Gastrocnemius medialis (tissue), 4 donors: ENCODE results near the gene HIP1R.
A peak's percentile ranks its signal among the peaks of the same experiment; 100 is the strongest.

Source experiments
- POLR2A ChIP-seq, 2 donors: fragments of 450-650 bp; IDR thresholded peaks; one replicate each; pipeline ENCODE4 v1.6.1; 2017; ENCODE audit warnings: antibody characterized with exemption in 2 of 2, mild to moderate bottlenecking in 2 of 2, moderate library complexity in 2 of 2
- TF ChIP-seq, protein P1 (sequence below), 5 experiments: fragments of 450-650 bp in 3 of 5; fragments of 200-600 bp in 2 of 5; sonication (generic) in 2 of 5; IDR thresholded peaks in 4 of 5; conservative IDR thresholded peaks in 1 of 5; 1 replicate in 4 of 5; 2 replicates in 1 of 5; pipeline ENCODE4 v1.5.1; 2016 to 2019; ENCODE audit warnings: antibody characterized with exemption in 5 of 5, mild to moderate bottlenecking in 3 of 5, moderate library complexity in 3 of 5

- TF ChIP-seq, protein P1, sequence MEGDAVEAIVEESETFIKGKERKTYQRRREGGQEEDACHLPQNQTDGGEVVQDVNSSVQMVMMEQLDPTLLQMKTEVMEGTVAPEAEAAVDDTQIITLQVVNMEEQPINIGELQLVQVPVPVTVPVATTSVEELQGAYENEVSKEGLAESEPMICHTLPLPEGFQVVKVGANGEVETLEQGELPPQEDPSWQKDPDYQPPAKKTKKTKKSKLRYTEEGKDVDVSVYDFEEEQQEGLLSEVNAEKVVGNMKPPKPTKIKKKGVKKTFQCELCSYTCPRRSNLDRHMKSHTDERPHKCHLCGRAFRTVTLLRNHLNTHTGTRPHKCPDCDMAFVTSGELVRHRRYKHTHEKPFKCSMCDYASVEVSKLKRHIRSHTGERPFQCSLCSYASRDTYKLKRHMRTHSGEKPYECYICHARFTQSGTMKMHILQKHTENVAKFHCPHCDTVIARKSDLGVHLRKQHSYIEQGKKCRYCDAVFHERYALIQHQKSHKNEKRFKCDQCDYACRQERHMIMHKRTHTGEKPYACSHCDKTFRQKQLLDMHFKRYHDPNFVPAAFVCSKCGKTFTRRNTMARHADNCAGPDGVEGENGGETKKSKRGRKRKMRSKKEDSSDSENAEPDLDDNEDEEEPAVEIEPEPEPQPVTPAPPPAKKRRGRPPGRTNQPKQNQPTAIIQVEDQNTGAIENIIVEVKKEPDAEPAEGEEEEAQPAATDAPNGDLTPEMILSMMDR (IDR thresholded peaks at IDR 0.05 in 4 of 5, conservative IDR thresholded peaks at IDR 0.05 in 1 of 5): no peak
- TF ChIP-seq POLR2A (IDR thresholded peaks at IDR 0.05): peak; percentile 20 to 25
These were observed 36.9 kb downstream of the HIP1R start for GRCh38 chr12:122871851-122872780.
